Rectal smooth muscle tissue (tissue), 1 donor: Measurements from ENCODE around the gene KIF22.

ENCODE experiments used
- H3K27ac ChIP-seq: one replicate; pipeline ENCODE4 v1.7.0; 2013; ENCODE audit warnings: low read depth, low read length, inconsistent platforms
- H3K27me3 ChIP-seq: one replicate; pipeline ENCODE4 v1.7.0; 2013; ENCODE audit warnings: low read length; ENCODE audit not compliant: control insufficient read depth, insufficient read depth
- H3K36me3 ChIP-seq: one replicate; pipeline ENCODE4 v1.7.0; 2013; ENCODE audit warnings: low read length; ENCODE audit not compliant: control insufficient read depth, insufficient read depth
- H3K4me1 ChIP-seq: one replicate; pipeline ENCODE4 v1.7.0; 2013; ENCODE audit warnings: low read length; ENCODE audit not compliant: control insufficient read depth, insufficient read depth
- H3K4me3 ChIP-seq: one replicate; pipeline ENCODE4 v1.7.0; 2013; ENCODE audit warnings: low read length
- H3K9ac ChIP-seq: one replicate; pipeline ENCODE4 v1.7.0; 2013; ENCODE audit warnings: low read length

The KIF22 gene

GRCh38 chr16:29808219-29808900 lies 17.8 kb downstream of the KIF22 start:
- H3K4me1 ChIP-seq, result peaks cover 33% of the 10 kb centered on the region
- peak overlapping the region; percentile 2 for H3K9ac ChIP-seq
- peak overlapping the region; percentile 82 for H3K27ac ChIP-seq
- H3K27me3 ChIP-seq, result no peaks in the 10 kb centered on the region
- peaks cover 11% of the 10 kb centered on the region for H3K36me3 ChIP-seq
- peak overlapping the region; percentile 58 for H3K4me3 ChIP-seq

GRCh38 chr16:29809031-29809747 lies 18.6 kb downstream of the KIF22 start:
- Histone ChIP-seq H3K27ac (peak overlapping the region; percentile 82), H3K4me3 (peak overlapping the region; percentile 58), H3K36me3 (peaks cover 11% of the 10 kb centered on the region), H3K27me3 (no peaks in the 10 kb centered on the region), H3K4me1 (peaks cover 33% of the 10 kb centered on the region), H3K9ac (no peak overlapping the region)

- Histone ChIP-seq H3K4me1 (peaks cover 34% of the 10 kb centered on the region), H3K27ac (peak overlapping the region; percentile 87), H3K9ac (no peak overlapping the region), H3K27me3 (no peaks in the 10 kb centered on the region), H3K4me3 (peak overlapping the region; percentile 27), H3K36me3 (peaks cover 11% of the 10 kb centered on the region)
These were observed 19.5 kb downstream of the KIF22 start for GRCh38 chr16:29809850-29810698.

- Histone ChIP-seq H3K36me3 (peaks cover 11% of the 10 kb centered on the region), H3K4me3 (peak overlapping the region; percentile 41), H3K27me3 (no peaks in the 10 kb centered on the region), H3K27ac (peak overlapping the region; percentile 87), H3K4me1 (peaks cover 38% of the 10 kb centered on the region), H3K9ac (no peak overlapping the region)
These were observed 20.2 kb downstream of the KIF22 start for GRCh38 chr16:29810699-29811169.

- peak overlapping the region; percentile 87 for H3K27ac ChIP-seq
- no peaks in the 10 kb centered on the region for H3K27me3 ChIP-seq
- peaks cover 11% of the 10 kb centered on the region for H3K36me3 ChIP-seq
- peak overlapping the region; percentile 16 for H3K9ac ChIP-seq
- peaks cover 38% of the 10 kb centered on the region for H3K4me1 ChIP-seq
- peak overlapping the region; percentile 86 for H3K4me3 ChIP-seq
These were observed 20.8 kb downstream of the KIF22 start for GRCh38 chr16:29811170-29811895.

- peaks cover 11% of the 10 kb centered on the region for H3K36me3 ChIP-seq
- peak within 1 kb of the TSS; percentile 43 for H3K9ac ChIP-seq
- no peaks in the 10 kb centered on the region for H3K27me3 ChIP-seq
- peaks cover 38% of the 10 kb centered on the region for H3K4me1 ChIP-seq
- H3K4me3 ChIP-seq, result peak within 1 kb of the TSS; percentile 86
- H3K27ac ChIP-seq, result peak within 1 kb of the TSS; percentile 87
These were observed 21.5 kb downstream of the KIF22 start, which contains the start of gene PRRT2 for GRCh38 chr16:29811896-29812665. TSS of gene PRRT2 (plus strand) at chr16:29812193. CDS start at chr16:29813055, 862 bp downstream.

GRCh38 chr16:29812754-29813643 lies 22.4 kb downstream of the KIF22 start:
- H3K27me3 ChIP-seq, result no peaks in the 10 kb centered on the region
- H3K27ac ChIP-seq, result peak overlapping the region; percentile 87
- H3K4me3 ChIP-seq, result peak overlapping the region; percentile 86
- peaks cover 11% of the 10 kb centered on the region for H3K36me3 ChIP-seq
- peaks cover 38% of the 10 kb centered on the region for H3K4me1 ChIP-seq
- peak overlapping the region; percentile 43 for H3K9ac ChIP-seq

GRCh38 chr16:29813644-29814562 lies 23.4 kb downstream of the KIF22 start:
- Histone ChIP-seq H3K4me1 (peaks cover 30% of the 10 kb centered on the region), H3K27me3 (no peaks in the 10 kb centered on the region), H3K36me3 (peaks cover 12% of the 10 kb centered on the region), H3K4me3 (peak overlapping the region; percentile 11), H3K27ac (peak overlapping the region; percentile 76), H3K9ac (no peak overlapping the region)

- H3K27me3 ChIP-seq, result no peaks in the 10 kb centered on the region
- H3K4me3 ChIP-seq, result peak overlapping the region; percentile 57
- H3K27ac ChIP-seq, result peak overlapping the region; percentile 76
These were observed 24.0 kb downstream of the KIF22 start for GRCh38 chr16:29814592-29814991.

More at GRCh38 chr16:29814592-29814991, 24.0 kb downstream of the KIF22 start:
- Histone ChIP-seq H3K9ac (peak overlapping the region; percentile 36), H3K36me3 (peaks cover 7% of the 10 kb centered on the region), H3K4me1 (peaks cover 25% of the 10 kb centered on the region)
